CD14-positive monocyte (primary cell): ENCODE results near the gene ZDHHC3. TPM values are rescaled to one million over a fixed set of nuclear protein-coding genes. Genes with fewer than 3 reads are reported as not detected.

Source experiments
- DNase-seq, 3 donors: peaks; one replicate each; pipeline ENCODE4 v3.0.0-alpha.2; 2011 to 2022
- H2AFZ ChIP-seq: 2 replicates; pipeline ENCODE4 v1.6.0; 2012; ENCODE audit warnings: mild to moderate bottlenecking, low read depth, low read length, inconsistent platforms; ENCODE audit not compliant: insufficient read depth, poor library complexity, severe bottlenecking
- H3K27ac ChIP-seq, 2 donors: 1 replicate in 1 of 2; 2 replicates in 1 of 2; pipeline ENCODE4 v1.5.1; 2012 to 2013; ENCODE audit warnings: low read length in 2 of 2, control low read depth in 1 of 2, inconsistent platforms in 1 of 2, low read depth in 1 of 2, mild to moderate bottlenecking in 1 of 2
- H3K27me3 ChIP-seq, 2 donors: one replicate each; pipeline versions ENCODE4 v1.6.0 to v1.6.1; 2011 to 2013; ENCODE audit warnings: low read length in 2 of 2; ENCODE audit not compliant: control insufficient read depth in 2 of 2, insufficient read depth in 2 of 2
- H3K36me3 ChIP-seq, 2 donors: replicated peaks in 1 of 2; 1 replicate in 1 of 2; 2 replicates in 1 of 2; pipeline versions ENCODE4 v1.5.1 to v1.6.1; 2012 to 2013; ENCODE audit warnings: low read length in 2 of 2, control low read depth in 1 of 2, inconsistent platforms in 1 of 2, mild to moderate bottlenecking in 1 of 2; ENCODE audit not compliant: insufficient read depth in 2 of 2, control insufficient read depth in 1 of 2
- H3K4me1 ChIP-seq, 2 donors: 1 replicate in 1 of 2; 2 replicates in 1 of 2; pipeline versions ENCODE4 v1.5.1 to v1.6.1; 2012 to 2013; ENCODE audit warnings: low read length in 2 of 2, control low read depth in 1 of 2, inconsistent platforms in 1 of 2, mild to moderate bottlenecking in 1 of 2, moderate library complexity in 1 of 2; ENCODE audit not compliant: insufficient read depth in 2 of 2, control insufficient read depth in 1 of 2
- H3K4me2 ChIP-seq: replicated peaks from 2 replicates; pipeline ENCODE3; 2012; ENCODE audit warnings: low read length, moderate library complexity, mild to moderate bottlenecking; ENCODE audit not compliant: poor library complexity, severe bottlenecking; ENCODE audit errors: extremely low read depth
- H3K4me3 ChIP-seq, 3 experiments: fragments of 200-600 bp in 1 of 3; sonication (generic) in 1 of 3; replicated peaks in 1 of 3; 1 replicate in 2 of 3; 2 replicates in 1 of 3; pipeline ENCODE4 v1.5.1; 2011 to 2013; ENCODE audit warnings: low read length in 3 of 3, mild to moderate bottlenecking in 3 of 3, control low read depth in 2 of 3, low read depth in 2 of 3, inconsistent platforms in 1 of 3, moderate library complexity in 1 of 3
- H3K79me2 ChIP-seq: 2 replicates; pipeline ENCODE4 v1.6.0; 2012; ENCODE audit warnings: mild to moderate bottlenecking, control low read depth, inconsistent platforms, low read length, moderate library complexity; ENCODE audit not compliant: insufficient read depth
- H3K9ac ChIP-seq: 2 replicates; pipeline ENCODE4 v1.6.0; 2017; ENCODE audit warnings: low read length, mild to moderate bottlenecking; ENCODE audit not compliant: insufficient read depth, poor library complexity, severe bottlenecking
- H3K9me3 ChIP-seq, 2 donors: replicated peaks in 1 of 2; 1 replicate in 1 of 2; 2 replicates in 1 of 2; pipeline versions ENCODE4 v1.5.1 to v1.6.1; 2012 to 2013; ENCODE audit warnings: low read length in 2 of 2, control low read depth in 1 of 2; ENCODE audit not compliant: control insufficient read depth in 1 of 2, insufficient read depth in 1 of 2
- H4K20me1 ChIP-seq: 2 replicates; pipeline ENCODE4 v1.6.0; 2012; ENCODE audit warnings: mild to moderate bottlenecking, low read length, control low read depth, moderate library complexity; ENCODE audit not compliant: insufficient read depth
- H3K27ac Mint-ChIP-seq, 7 donors: one replicate each; pipeline ENCODE4 v1.8.0; 2020; ENCODE audit warnings: mild to moderate bottlenecking in 7 of 7, mixed read lengths in 7 of 7, moderate library complexity in 6 of 7, inconsistent platforms in 2 of 7
- H3K27me3 Mint-ChIP-seq, 3 donors: one replicate each; pipeline ENCODE4 v1.8.0; 2021 to 2022; ENCODE audit warnings: low read depth in 3 of 3, mild to moderate bottlenecking in 3 of 3, mixed read lengths in 3 of 3, moderate library complexity in 3 of 3, inconsistent platforms in 1 of 3
- H3K36me3 Mint-ChIP-seq, 2 donors: one replicate each; pipeline ENCODE4 v1.8.0; 2020; ENCODE audit warnings: mixed read lengths in 2 of 2, inconsistent platforms in 1 of 2, mild to moderate bottlenecking in 1 of 2
- H3K4me1 Mint-ChIP-seq: one replicate; pipeline ENCODE4 v1.8.0; 2020; ENCODE audit warnings: mild to moderate bottlenecking, mixed read lengths
- H3K4me3 Mint-ChIP-seq, 2 donors: one replicate each; pipeline ENCODE4 v1.8.0; 2020; ENCODE audit warnings: mild to moderate bottlenecking in 2 of 2, mixed read lengths in 2 of 2, moderate library complexity in 1 of 2
- H3K9me3 Mint-ChIP-seq, 7 donors: one replicate each; pipeline ENCODE4 v1.8.0; 2020 to 2022; ENCODE audit warnings: mixed read lengths in 7 of 7, mild to moderate bottlenecking in 6 of 7, moderate library complexity in 6 of 7, inconsistent platforms in 2 of 7
- WGBS: methylation state at CpG from one replicate; pipeline ENCODE4 v1.1.5; 2013; ENCODE audit warnings: missing lambda C conversion rate; ENCODE audit not compliant: insufficient coverage; 5-methylcytosine and 5-hydroxymethylcytosine counted together
- intact Hi-C, 2 donors: fragments of 100-400 bp; cut with micrococcal nuclease; formaldehyde crosslinking; loops; one replicate each; pipeline versions ENCODE4 v1.15.0 to v1.15.1; 2023
- polyA plus RNA-seq, 3 donors: library from polyadenylated mRNA; depleted of rRNA in 1 of 3; unstranded in 2 of 3; stranded (reverse) in 1 of 3; fragments of 300-500 nt in 2 of 3; fragments of >200 nt in 1 of 3; fragmentation: Illumina TruSeq in 2 of 3; gene quantifications; 1 replicate in 2 of 3; 2 replicates in 1 of 3; pipeline ENCODE4 v1.2.3, GENCODE V29; 2012 to 2021
- TF ChIP-seq, protein P1 (sequence below): fragments of 200-600 bp; IDR thresholded peaks from one replicate; pipeline ENCODE4 v1.8.0; 2022; ENCODE audit warnings: antibody characterized with exemption, mild to moderate bottlenecking

The ZDHHC3 gene
- polyA plus RNA-seq, 3 donors, result 52.1 to 72.6 (median 61.3) TPM

DNA sequence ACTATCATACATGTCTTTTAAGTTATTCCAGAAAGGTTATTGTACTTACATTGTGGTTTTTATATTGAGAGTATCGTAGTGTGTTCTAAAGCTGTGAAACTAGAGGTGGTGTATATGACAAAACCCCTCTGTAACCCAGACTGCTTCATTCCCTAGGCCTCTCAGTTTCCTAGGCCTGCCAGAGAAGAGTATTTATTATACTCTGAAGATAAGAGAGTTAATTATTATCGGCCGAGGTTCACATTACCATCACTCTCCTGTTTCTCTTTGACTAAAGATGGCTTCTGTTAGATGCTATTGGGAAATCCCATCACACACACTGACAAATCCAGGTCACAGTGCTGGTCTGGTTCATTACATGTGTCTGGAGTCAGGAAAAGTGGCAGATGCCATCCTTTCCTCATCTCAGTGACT lies 20.6 kb upstream of the ZDHHC3 start:
- H2AFZ ChIP-seq, result no peak overlapping the region
- H3K9ac ChIP-seq, result no peak overlapping the region
- H3K27me3 Mint-ChIP-seq, result no peaks in the 10 kb centered on the region
- intact Hi-C loops, result no loop called here
- H3K27ac ChIP-seq, result no peak overlapping the region
- no peak for DNase-seq
- TF ChIP-seq, protein P1, sequence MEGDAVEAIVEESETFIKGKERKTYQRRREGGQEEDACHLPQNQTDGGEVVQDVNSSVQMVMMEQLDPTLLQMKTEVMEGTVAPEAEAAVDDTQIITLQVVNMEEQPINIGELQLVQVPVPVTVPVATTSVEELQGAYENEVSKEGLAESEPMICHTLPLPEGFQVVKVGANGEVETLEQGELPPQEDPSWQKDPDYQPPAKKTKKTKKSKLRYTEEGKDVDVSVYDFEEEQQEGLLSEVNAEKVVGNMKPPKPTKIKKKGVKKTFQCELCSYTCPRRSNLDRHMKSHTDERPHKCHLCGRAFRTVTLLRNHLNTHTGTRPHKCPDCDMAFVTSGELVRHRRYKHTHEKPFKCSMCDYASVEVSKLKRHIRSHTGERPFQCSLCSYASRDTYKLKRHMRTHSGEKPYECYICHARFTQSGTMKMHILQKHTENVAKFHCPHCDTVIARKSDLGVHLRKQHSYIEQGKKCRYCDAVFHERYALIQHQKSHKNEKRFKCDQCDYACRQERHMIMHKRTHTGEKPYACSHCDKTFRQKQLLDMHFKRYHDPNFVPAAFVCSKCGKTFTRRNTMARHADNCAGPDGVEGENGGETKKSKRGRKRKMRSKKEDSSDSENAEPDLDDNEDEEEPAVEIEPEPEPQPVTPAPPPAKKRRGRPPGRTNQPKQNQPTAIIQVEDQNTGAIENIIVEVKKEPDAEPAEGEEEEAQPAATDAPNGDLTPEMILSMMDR, result no peak
- no peak overlapping the region for H3K4me3 ChIP-seq
- no peaks in the 10 kb centered on the region for H3K27me3 ChIP-seq
- no CpG with 5 or more reads among the region's 3 CpGs for WGBS
- no peak overlapping the region for H3K4me2 ChIP-seq
- H3K79me2 ChIP-seq, result no peaks in the 10 kb centered on the region
- no peaks in the 10 kb centered on the region for H3K9me3 Mint-ChIP-seq
- peaks cover 2% of the 10 kb centered on the region for H3K4me1 Mint-ChIP-seq
- peaks cover 64 to 98% of the 10 kb centered on the region in 2 donors for H3K36me3 ChIP-seq
- H3K36me3 Mint-ChIP-seq, result peaks cover 74 to 82% of the 10 kb centered on the region in 2 donors
- H3K27ac Mint-ChIP-seq, result no peak overlapping the region
- H3K4me1 ChIP-seq, result no peaks in the 10 kb centered on the region
- no peaks in the 10 kb centered on the region for H4K20me1 ChIP-seq
- no peak overlapping the region for H3K4me3 Mint-ChIP-seq
- H3K9me3 ChIP-seq, result no peaks in the 10 kb centered on the region

DNA sequence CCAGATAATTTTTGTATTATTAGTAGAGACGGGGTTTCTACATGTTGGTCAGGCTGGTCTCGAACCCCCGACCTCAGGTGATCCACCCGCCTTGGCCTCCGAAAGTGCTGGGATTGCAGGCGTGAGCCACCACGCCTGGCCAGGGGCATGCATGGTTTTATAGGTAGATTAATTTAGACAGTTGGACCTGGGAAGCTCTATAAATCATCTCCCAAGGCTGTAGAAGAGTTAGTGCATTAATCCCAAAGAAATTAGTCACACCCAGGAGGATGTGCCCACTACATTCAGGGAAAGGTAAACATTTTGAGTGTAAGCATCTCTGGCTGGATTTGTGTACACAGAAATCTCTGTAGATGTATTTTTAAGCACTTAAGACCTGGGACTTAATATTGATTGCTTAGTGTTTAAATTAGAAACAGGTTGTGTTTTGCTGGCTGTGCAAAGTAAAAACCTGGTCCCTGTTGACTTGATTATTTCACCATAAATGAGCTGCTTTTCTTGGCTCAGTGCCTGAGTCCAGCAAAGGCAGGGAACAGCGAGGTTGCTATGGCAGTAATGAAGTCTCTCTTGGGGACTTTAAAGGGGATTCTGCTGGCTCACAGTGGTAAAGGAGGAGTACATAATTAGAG lies 19.3 kb upstream of the ZDHHC3 start:
- peaks cover 64 to 98% of the 10 kb centered on the region in 2 donors for H3K36me3 ChIP-seq
- H4K20me1 ChIP-seq, result no peaks in the 10 kb centered on the region
- TF ChIP-seq, protein P1, result no peak
- no peak overlapping the region for H3K4me3 ChIP-seq
- Mint-ChIP-seq H3K4me1 (peaks cover 2% of the 10 kb centered on the region), H3K27ac (no peak overlapping the region), H3K9me3 (no peaks in the 10 kb centered on the region), H3K27me3 (no peaks in the 10 kb centered on the region), H3K36me3 (peaks cover 77 to 84% of the 10 kb centered on the region in 2 donors), H3K4me3 (no peak overlapping the region)
- intact Hi-C loops, result no loop called here
- H3K9me3 ChIP-seq, result no peaks in the 10 kb centered on the region
- no peak overlapping the region for H3K9ac ChIP-seq
- H3K27me3 ChIP-seq, result no peaks in the 10 kb centered on the region
- H3K27ac ChIP-seq, result no peak overlapping the region
- 100% methylated on average over 1 of the region's 8 CpGs for WGBS
- no peak for DNase-seq
- no peaks in the 10 kb centered on the region for H3K4me1 ChIP-seq
- no peak overlapping the region for H2AFZ ChIP-seq
- H3K4me2 ChIP-seq, result no peak overlapping the region
- no peaks in the 10 kb centered on the region for H3K79me2 ChIP-seq
